Activated CD4-positive, CD25-positive, alpha-beta regulatory T cell treated with anti-CD3 and anti-CD28 coated beads, Interleukin-2, amount 50 U/mL, for 72 hours (primary cell): ENCODE data around the gene RASGEF1B.

ENCODE experiments used
- DNase-seq: peaks from one replicate; pipeline ENCODE4 v3.0.0; 2021

Gene RASGEF1B

GRCh38 chr4:81465406-81466340 lies 6.0 kb downstream of the RASGEF1B start:
- DNase-seq, result no peak

- no peak for DNase-seq
These were observed 10.9 kb downstream of the RASGEF1B start for GRCh38 chr4:81460834-81461233.

- DNase-seq, result no peak
These were observed 11.5 kb downstream of the RASGEF1B start for GRCh38 chr4:81460191-81460701.

GRCh38 chr4:81459228-81459627 lies 12.5 kb downstream of the RASGEF1B start:
- no peak for DNase-seq

GRCh38 chr4:81457921-81458520 lies 13.7 kb downstream of the RASGEF1B start:
- no peak for DNase-seq

GRCh38 chr4:81457345-81457744 lies 14.4 kb downstream of the RASGEF1B start:
- DNase-seq, result no peak

- no peak for DNase-seq
These were observed 15.8 kb downstream of the RASGEF1B start for GRCh38 chr4:81455897-81456296.

GRCh38 chr4:81454948-81455347 lies 16.8 kb downstream of the RASGEF1B start:
- DNase-seq, result no peak

GRCh38 chr4:81454499-81454898 lies 17.2 kb downstream of the RASGEF1B start:
- DNase-seq, result no peak

- DNase-seq, result no peak
These were observed 18.7 kb downstream of the RASGEF1B start for GRCh38 chr4:81453024-81453423.

- no peak for DNase-seq
These were observed 19.2 kb downstream of the RASGEF1B start for GRCh38 chr4:81452452-81453006.

GRCh38 chr4:81449015-81449414 lies 22.7 kb downstream of the RASGEF1B start:
- DNase-seq, result no peak

- no peak for DNase-seq
These were observed 24.0 kb downstream of the RASGEF1B start for GRCh38 chr4:81447566-81448229.

GRCh38 chr4:81446634-81447033 lies 25.1 kb downstream of the RASGEF1B start:
- no peak for DNase-seq

GRCh38 chr4:81445196-81445595 lies 26.5 kb downstream of the RASGEF1B start:
- DNase-seq, result no peak

- DNase-seq, result no peak
These were observed 29.1 kb downstream of the RASGEF1B start for GRCh38 chr4:81442484-81443085.

GRCh38 chr4:81440949-81441348 lies 30.8 kb downstream of the RASGEF1B start:
- DNase-seq, result no peak

- DNase-seq, result no peak
These were observed 34.6 kb downstream of the RASGEF1B start for GRCh38 chr4:81436941-81437574.

GRCh38 chr4:81436096-81436495 lies 35.6 kb downstream of the RASGEF1B start:
- no peak for DNase-seq

GRCh38 chr4:81432825-81433224 lies 38.9 kb downstream of the RASGEF1B start:
- no peak for DNase-seq

- DNase-seq, result no peak
These were observed 39.7 kb downstream of the RASGEF1B start for GRCh38 chr4:81431971-81432370.

- DNase-seq, result no peak
These were observed 42.1 kb downstream of the RASGEF1B start for GRCh38 chr4:81429607-81430006.
